Fibroblast of mammary gland (primary cell): ENCODE measurements around the gene ESX1.

Experiments
- DNase-seq: peaks from one replicate; pipeline ENCODE4 v3.0.0-alpha.2; 2010; ENCODE audit warnings: low read depth
- H3K4me3 ChIP-seq: 2 replicates; pipeline ENCODE4 v1.5.1; 2011; ENCODE audit warnings: low read depth, mild to moderate bottlenecking, low read length, moderate library complexity; ENCODE audit not compliant: control insufficient read depth
- CTCF ChIP-seq: conservative IDR thresholded peaks from 2 replicates; pipeline ENCODE4 v1.5.1; 2011; ENCODE audit warnings: low read depth, low read length, inconsistent platforms; ENCODE audit not compliant: control insufficient read depth, insufficient read depth

The ESX1 gene

DNA sequence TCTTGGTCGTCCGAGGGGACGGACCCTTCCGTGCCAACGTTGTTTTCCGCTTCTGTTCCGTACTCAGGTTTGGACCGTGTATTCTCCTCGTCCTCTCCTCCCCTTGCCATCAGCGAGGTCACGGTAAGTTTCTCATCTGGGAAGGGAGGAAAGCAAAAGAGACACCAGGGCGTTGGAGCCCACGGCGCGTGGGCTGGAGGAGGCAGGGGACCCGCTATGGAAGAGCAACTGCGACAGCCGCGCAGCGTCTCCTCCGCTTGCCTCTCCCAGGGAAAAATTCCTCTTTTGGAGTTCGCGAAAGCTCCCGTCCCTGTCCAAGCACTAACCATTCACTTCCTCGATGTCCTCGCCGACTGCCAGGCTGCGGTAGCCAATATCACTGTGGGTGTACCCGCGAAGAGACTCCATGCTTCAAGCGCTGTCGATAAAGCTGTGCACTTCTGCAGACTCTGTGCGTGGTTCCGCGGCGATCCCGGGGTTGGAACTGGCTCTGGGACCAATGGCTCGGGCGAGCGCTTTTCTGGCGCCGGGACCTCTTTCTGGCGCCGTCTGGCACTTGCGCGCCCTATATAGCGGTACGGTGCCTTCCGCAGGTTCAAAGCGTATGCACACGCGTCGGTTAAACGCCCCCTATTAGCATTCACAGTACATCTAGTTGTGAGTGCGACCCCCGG, at the start of gene ESX1:
Gene ESX1, minus strand, starts transcription at position 492 of the 674 bp plus-strand sequence. Its CDS starts 84 bp downstream, at position 408.
- peak; percentile 3 for DNase-seq
- no peak within 1 kb of the TSS for H3K4me3 ChIP-seq
- no peak for TF ChIP-seq CTCF

DNA sequence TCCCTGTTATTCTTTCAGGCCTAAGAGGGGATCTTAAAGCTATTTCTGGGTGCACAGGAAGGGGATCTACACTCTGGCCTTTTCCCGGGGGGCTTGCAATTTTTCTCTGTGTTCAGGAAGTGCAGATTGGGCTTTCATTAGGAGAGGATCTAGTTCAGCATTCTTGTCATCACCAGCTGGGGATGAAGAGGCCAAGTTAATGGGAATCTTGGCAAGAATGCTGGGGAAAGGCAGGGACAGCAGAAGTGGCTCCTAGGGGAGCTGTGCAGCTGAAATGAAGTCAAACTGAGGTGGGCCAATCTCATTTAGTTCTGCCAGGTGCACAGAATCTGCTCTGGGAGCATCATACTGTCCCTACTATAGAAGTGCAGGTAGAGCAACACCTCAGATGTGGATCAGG, 40.9 kb upstream of the ESX1 start:
- no peak for TF ChIP-seq CTCF
- DNase-seq, result no peak
- no peak overlapping the region for H3K4me3 ChIP-seq

- no peak for DNase-seq
- TF ChIP-seq CTCF, result no peak
- no peak overlapping the region for H3K4me3 ChIP-seq
Measured at GRCh38 chrX:104288961-104289360, 34.2 kb upstream of the ESX1 start.

GRCh38 chrX:104288269-104288668, 33.5 kb upstream of the ESX1 start:
- no peak for TF ChIP-seq CTCF
- no peak overlapping the region for H3K4me3 ChIP-seq
- no peak for DNase-seq

GRCh38 chrX:104285201-104285600, 30.5 kb upstream of the ESX1 start:
- DNase-seq, result no peak
- TF ChIP-seq CTCF, result no peak
- no peak overlapping the region for H3K4me3 ChIP-seq

DNA sequence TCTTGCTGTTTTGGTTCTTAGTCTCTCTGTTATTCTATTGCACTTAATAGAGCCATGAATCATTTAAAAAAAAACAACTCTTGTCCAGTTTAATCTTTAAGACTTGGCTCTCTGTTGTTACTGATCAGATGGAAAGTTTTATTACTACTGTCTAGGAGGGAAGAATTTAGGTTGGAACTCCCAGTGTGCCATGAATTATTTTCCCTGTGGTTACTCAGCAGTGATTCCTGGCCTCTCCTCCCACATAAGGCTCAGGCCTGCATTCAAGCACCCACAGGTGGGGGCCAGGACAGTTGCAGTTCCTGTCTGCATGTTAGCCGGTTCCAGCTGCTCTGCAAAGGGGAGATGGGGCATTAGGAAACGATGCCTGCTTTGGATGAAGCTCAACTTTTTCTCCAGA, 29.8 kb upstream of the ESX1 start:
- no peak for TF ChIP-seq CTCF
- no peak overlapping the region for H3K4me3 ChIP-seq
- DNase-seq, result peak; percentile 33
